GM18861 (cell line): ENCODE measurements around the gene EXOC4.
"Not testable (repeated sequence)": the region's sequence is repeated elsewhere in the genome, so short reads cannot be mapped to it uniquely, and the experiment has no call there.

ENCODE experiments used
- ATAC-seq: cut with Tn5 transposase; IDR thresholded peaks from one replicate; pipeline ENCODE4 v1.9.1; 2021; ENCODE audit not compliant: unreplicated experiment

The EXOC4 gene

GRCh38 chr7:133275008-133275407, 22.1 kb downstream of the EXOC4 start:
- ATAC-seq = no peak

DNA sequence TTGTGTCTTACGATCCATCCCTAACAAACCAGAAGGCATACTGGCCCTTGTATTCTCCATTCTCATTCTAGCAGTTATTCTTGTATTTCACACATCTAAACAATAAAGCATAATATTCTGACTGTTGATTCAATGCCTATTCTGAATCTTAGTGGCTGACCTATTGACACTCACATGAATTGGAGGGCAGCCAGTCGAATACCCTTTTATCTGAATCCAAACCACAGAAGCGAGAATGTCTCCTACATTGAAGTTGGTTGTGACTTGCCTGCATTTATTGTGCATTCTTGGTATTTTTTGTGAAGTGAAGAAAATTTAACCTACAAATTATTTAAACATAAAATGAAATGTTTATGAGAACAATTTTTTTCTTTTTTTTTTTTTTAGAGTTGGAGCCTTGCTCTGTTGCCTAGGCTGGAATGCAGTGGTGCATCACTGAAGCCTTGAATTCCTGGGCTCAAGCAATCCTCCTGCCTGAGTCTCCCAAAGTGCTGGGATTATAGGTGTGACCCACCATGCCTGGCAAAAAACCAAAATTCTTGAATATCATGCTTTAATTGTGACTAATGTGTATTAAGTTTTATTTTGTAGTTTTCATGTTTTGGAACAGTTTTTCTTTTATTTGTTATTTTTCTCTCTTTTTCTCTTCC, 22.7 kb downstream of the EXOC4 start:
- no peak for ATAC-seq

DNA sequence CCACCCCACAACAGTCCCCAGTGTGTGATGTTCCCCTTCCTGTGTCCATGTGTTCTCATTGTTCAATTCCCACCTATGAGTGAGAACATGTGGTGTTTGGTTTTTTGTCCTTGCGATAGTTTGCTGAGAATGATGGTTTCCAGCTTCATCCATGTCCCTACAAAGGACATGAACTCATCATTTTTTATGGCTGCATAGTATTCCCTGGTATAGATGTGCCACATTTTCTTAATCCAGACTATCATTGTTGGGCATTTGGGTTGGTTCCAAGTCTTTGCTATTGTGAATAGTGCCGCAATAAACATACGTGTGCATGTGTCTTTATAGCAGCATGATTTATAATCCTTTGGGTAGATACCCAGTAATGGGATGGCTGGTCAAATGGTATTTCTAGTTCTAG, 26.1 kb downstream of the EXOC4 start:
- ATAC-seq = not testable (repeated sequence)

DNA sequence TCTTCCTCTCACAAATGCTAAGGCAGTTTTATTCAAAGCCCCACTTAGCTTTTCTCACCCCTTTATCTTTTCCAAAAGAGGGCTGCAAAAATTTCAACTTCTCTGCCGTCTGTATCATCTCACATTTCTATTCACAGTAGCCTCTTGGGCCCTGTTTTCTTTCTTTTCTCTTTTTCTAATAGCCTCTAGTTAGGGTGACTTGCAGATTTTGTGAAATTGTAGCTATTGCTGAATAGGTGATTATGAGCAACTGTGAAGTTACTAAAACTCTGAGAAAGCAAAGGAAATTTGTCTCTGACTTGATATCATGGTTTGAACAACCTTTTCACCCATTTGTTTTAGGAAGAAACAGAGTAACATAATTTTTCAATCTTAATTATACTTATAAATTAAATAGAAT, 29.2 kb downstream of the EXOC4 start:
- ATAC-seq = no peak

DNA sequence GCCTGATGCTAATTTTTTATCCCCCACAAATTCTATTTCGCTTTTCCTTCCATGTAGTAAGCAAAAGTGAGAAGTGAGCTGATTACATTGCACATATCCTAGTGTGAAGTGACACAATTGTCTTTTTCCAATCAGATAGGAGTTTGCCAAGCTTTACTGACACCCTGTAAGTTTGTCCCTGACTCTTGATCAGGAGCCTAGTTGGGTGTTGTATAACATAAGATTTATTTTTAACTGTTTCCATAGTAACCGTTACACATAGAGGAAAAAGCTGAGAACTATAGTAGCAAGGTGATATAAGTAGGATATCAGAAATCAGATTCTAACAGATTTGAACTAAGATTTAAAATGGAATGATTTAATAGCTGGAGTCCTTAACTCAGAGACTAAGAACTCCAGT, 31.2 kb downstream of the EXOC4 start:
- ATAC-seq = no peak

GRCh38 chr7:133288970-133289369, 36.1 kb downstream of the EXOC4 start:
- ATAC-seq = no peak

- no peak for ATAC-seq
These were observed 37.2 kb downstream of the EXOC4 start for GRCh38 chr7:133290041-133290440.

DNA sequence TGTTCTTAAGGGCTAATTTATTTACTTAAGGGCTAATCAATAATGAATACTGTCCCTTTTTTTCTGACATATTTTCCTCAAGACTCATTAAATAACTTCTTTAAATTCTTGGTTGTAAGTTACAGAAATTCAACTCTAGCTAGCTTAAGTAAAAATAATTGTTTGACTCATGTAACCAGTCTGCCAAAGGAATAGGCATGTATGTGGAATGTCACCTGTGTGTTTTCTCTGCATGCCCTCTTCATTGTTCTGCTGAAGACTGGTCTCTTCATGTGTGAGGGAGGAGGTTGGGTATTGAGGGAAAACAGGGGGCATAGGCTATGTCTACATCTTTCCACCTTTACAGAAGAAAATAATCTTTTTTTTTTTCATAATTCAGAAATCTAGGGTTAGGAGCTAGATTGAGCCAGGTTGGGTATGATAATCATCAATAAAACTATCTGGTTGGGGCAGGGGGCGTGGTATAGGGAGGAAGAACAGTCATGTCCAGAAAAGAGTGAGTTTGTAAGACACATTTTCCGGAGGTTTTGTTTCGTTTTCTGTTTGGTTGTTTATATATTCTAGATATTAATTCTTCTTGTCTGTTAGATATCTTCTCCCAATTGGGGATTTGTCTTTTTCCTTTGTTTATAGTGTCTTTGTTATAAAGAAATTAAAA, 37.9 kb downstream of the EXOC4 start:
- no peak for ATAC-seq

DNA sequence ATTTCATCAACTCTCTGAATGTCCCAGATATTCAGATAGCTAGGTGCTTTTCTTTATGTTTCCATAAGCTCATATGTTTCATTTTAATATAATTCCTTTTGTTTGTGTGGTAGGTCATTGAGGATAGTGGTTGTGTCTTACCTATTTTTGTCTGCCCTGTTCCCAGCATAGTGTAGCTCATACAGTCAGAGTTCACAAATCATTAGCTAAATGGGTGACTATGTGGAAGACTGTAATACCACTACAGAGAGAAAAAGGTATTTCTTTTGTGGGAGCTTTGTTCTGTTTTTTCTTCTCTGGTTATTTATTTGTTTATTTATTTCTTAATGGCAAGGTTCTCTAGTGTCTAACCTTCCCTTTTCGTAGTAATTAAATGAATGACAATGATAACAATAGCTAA, 39.8 kb downstream of the EXOC4 start:
- no peak for ATAC-seq

- ATAC-seq = no peak
These were observed 40.7 kb downstream of the EXOC4 start for GRCh38 chr7:133293384-133294160.

DNA sequence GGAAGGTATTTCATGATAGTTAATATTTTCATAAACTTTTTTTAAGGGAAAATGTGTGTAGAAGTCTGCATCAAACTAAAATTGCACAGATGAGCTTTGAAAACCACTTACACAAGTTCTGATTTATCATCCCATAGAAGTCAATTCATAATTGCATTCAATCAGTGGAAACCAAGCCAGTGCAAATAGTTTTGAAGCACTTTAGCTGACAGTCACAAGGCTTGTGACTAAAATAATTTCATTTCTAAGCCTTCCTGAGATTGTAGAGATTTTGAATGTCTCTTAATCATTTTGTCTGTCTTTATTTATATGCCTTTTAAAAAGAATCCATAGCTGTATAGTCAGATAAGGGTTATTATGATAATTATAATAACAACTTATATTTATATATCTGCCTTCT, 41.4 kb downstream of the EXOC4 start:
- ATAC-seq = no peak

GRCh38 chr7:133295484-133295883, 42.6 kb downstream of the EXOC4 start:
- ATAC-seq = no peak

DNA sequence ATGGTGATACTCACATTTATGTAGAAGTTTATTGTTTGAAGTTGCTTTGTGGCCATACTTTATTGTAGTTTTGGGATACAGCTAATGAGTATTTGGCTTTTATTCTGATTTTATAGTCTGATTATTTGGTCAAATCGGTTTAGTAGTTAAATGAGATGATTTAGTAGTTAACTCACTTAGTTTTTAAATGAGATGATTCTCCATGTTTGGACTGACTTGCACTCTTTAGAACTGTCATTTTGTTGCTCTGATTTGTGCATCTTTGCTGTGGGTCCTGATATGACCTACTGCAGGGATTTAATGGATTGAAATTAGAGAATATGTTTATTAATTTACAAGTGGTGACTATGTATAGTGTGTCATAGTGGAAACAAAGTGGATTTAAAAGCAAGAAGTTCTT, 44.2 kb downstream of the EXOC4 start:
- no peak for ATAC-seq

DNA sequence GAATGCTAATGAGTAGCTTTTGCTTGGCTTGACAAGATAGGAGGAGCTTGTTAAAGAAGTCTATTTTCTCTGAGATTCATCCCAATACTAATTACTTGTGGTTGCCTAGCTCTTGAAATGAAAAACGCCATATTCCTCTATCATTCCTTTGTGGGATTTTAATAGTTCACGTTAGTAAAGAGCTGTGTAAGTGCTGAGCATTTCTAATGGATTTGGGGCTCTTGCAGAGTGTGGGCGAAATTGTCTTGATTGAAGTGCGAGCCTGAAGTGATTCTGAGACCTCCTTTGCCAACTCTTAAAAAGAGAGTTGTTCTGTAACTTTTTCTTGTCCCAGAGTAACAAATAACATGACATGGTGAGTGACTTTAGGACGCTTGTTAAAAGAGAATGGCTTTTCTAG, 45.2 kb downstream of the EXOC4 start:
- ATAC-seq = no peak

DNA sequence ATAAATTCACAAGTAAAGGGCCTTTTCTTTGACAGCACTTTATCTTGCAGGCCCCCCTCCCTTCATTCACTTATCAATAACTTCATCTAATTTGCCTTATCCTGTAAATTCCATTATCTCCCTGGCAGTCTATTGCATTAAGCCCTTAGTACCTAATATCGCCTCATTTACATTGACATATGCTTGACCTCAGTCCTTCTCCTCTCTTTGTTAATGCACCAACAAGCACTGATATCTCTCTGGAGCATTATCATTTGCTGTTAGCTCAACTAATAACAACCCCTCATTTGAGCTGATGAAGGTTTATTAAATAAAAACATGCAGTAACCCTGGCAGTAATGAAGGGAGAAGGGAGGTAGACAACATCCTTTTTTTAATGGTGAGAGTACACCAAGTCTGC, 46.8 kb downstream of the EXOC4 start:
- ATAC-seq = no peak

GRCh38 chr7:133300088-133300487, 47.2 kb downstream of the EXOC4 start:
- ATAC-seq = no peak

DNA sequence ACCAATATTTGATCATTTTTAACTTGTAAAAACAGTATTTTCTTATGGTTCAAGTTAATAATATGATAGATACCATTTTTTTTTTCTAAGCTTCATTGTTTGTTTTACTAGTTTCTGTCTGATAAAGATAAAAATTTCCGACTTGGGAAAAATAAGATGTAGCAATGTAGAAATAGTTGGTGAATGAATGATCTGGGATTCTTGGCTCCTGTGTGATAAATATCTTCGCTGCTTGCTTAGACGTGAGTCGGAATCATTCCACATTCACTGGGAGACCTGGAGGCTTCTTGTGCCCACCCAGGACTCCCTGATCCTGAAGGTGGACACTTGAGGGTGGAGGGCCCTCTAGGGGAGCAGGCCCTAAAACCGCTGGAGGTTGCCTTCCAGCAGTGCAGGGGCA, 47.9 kb downstream of the EXOC4 start:
- no peak for ATAC-seq

DNA sequence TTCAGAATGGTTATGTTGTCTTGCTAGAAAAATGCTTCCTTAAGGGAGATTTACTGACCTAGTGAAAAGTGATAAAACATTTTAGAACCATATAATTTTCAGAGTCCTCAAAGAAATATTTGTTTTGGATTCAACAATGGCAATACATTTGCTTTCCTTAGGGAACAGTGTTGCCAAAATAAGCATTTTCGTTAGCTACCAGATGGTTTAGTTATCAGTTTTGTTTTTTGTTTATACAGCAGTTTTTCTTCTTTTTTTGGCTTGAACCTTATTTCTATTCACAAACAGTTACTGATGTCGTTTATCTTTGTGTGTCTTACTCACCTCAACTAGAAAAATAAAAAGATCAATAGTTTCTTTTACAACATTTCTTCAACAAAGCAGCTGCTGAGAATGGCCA, 48.6 kb downstream of the EXOC4 start:
- ATAC-seq = no peak

DNA sequence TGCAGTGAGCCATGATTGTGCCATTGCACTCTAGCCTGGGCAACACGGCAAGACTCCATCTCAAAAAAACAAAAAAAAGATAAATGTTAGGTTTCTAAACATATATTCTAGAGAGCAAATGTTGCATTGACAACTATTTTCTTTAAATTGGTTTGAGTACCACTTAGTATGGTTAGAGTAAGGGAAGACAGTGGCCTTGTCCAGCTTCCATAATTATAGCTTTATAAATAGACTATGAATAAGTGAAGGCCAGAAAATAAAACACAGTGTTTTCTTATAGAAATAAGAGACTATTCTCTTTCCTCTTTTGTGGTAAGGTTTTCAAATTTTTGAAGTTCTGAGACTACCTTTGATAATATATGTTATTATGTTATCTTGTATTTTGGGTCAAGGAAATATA, 50.5 kb downstream of the EXOC4 start:
- ATAC-seq = no peak

DNA sequence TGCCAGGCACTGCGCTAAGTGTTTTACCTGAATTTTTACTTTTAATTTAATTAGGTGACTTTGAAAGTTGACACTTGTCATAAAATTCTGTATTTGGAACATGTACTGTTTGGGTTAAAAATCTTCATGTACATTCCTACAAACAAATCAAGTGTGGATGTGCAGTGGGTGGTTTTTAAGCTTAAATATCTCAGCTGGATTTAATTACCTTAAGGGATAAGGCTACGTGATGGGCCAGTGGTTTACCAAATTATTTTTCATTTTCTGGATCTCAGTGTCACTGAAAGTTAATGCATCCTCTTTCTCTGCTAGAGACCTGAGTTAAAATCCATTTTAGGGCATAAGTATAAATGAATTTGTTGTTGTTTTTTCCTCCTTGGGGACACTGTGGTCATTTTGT, 51.1 kb downstream of the EXOC4 start:
- no peak for ATAC-seq

GRCh38 chr7:133309333-133309732, 56.5 kb downstream of the EXOC4 start:
- ATAC-seq = no peak

DNA sequence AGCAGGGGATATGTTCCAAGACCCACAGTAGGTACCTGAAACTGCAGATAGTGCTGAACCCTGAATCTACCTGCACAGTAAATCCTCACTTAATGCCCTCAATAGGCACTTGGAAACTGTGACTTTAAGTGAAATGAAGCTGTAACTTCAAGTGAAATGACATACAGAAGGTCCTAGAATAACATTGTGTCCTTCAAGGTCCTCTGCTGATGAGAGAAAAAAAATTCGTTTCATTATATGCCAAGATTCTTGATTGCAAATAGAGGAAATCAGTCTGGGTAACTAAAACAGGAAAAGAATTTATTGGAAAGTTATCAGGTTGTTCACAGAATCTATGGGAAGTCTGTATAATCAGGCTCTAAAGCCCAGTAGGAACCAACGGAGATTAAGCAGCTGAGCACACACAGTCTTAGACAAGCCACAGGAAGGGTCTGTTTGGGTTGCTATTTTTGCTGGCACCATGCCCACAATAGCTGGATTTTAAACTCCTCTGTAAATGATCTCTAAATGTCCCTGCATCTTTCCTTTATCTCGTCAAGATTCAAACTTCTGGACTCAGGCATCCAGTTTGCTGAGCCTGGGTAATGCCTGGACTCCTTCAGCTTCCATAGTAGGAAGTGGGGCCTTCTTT, 57.5 kb downstream of the EXOC4 start:
- ATAC-seq = no peak
